GM12878 (cell line): Measurements from ENCODE around the gene FCER1G. TPM values are rescaled to one million over a fixed set of nuclear protein-coding genes. Genes with fewer than 3 reads are reported as not detected.

Source experiments
- ATAC-seq: fragments of 200-7000 bp; cut with Tn5 transposase; 3 replicates; pipeline ENCODE4 v1.9.1; 2020; ENCODE audit warnings: mild to moderate bottlenecking, moderate library complexity
- BruUV-seq: library from RNA; stranded (reverse); fragments of 400-500 nt; replicated peaks from 2 replicates; lab custom pipeline; 2021; lab: Mats Ljungman, UMichigan
- CTCF ChIA-PET: fragments of 300-600 bp; sonication (Branson Sonifier 250); formaldehyde crosslinking; extraction: SDS; loops from one replicate; lab custom pipeline; 2021; ENCODE audit warnings: inconsistent platforms; lab: Yijun Ruan, JAX
- POLR2A ChIA-PET: fragments of 350-600 bp; formaldehyde crosslinking; extraction: SDS; loops from one replicate; lab custom pipeline; 2021; ENCODE audit warnings: inconsistent platforms; lab: Charles Lee
- RAD21 ChIA-PET: fragments of 300-600 bp; sonication (Branson Sonifier 250); formaldehyde crosslinking; loops from one replicate; lab custom pipeline; 2023; ENCODE audit warnings: antibody characterized with exemption; ENCODE audit not compliant: unreplicated experiment; lab: Charles Lee
- SMC1A ChIA-PET: fragments of 300-600 bp; sonication (Branson Sonifier 250); formaldehyde crosslinking; loops from one replicate; lab custom pipeline; 2023; ENCODE audit not compliant: unreplicated experiment, uncharacterized antibody; lab: Charles Lee
- DNase-seq: peaks from one replicate; pipeline ENCODE4 v3.0.0-alpha.2; 2011; ENCODE audit warnings: low read depth, low spot score
- FAIRE-seq: peaks from 3 replicates; lab custom pipeline; 2011; peaks lifted over from hg19 to GRCh38; lab: Jason Lieb, UNC
- H2AFZ ChIP-seq: 2 replicates; pipeline ENCODE4 v1.6.0; 2011; ENCODE audit warnings: low read depth, low read length, control low read depth; ENCODE audit not compliant: control insufficient read depth
- H3K27ac ChIP-seq: 2 replicates; pipeline ENCODE4 v1.5.1; 2011; ENCODE audit warnings: control low read depth; ENCODE audit not compliant: control insufficient read depth, insufficient read depth
- H3K27me3 ChIP-seq, 2 experiments: replicated peaks in 1 of 2; 2 replicates each; pipeline versions ENCODE4 v1.6.0 to v1.6.1; 2011; ENCODE audit warnings: low read length in 1 of 2; ENCODE audit not compliant: control insufficient read depth in 2 of 2, insufficient read depth in 2 of 2
- H3K36me3 ChIP-seq, 2 experiments: 2 replicates each; pipeline ENCODE4 v1.5.1; 2011; ENCODE audit warnings: low read length in 1 of 2; ENCODE audit not compliant: control insufficient read depth in 2 of 2, insufficient read depth in 2 of 2
- H3K4me1 ChIP-seq: 2 replicates; pipeline ENCODE4 v1.6.1; 2011; ENCODE audit warnings: mild to moderate bottlenecking, low read length, moderate library complexity, mixed read lengths; ENCODE audit not compliant: control insufficient read depth, insufficient read depth
- H3K4me2 ChIP-seq: 2 replicates; pipeline ENCODE4 v1.6.0; 2011; ENCODE audit warnings: control low read depth; ENCODE audit not compliant: control insufficient read depth, insufficient read depth
- H3K4me3 ChIP-seq: fragments of 200-600 bp; sonication (generic); 2 replicates; pipeline ENCODE4 v1.5.1; 2016
- H3K79me2 ChIP-seq: 2 replicates; pipeline ENCODE4 v1.6.0; 2011; ENCODE audit warnings: low read length; ENCODE audit not compliant: control insufficient read depth, insufficient read depth
- H3K9ac ChIP-seq: 2 replicates; pipeline ENCODE4 v1.8.0; 2011; ENCODE audit warnings: low read length, control low read depth, mixed read lengths; ENCODE audit not compliant: control insufficient read depth, insufficient read depth
- H3K9me3 ChIP-seq: replicated peaks from 3 replicates; pipeline ENCODE4 v1.5.1; 2011; ENCODE audit warnings: mild to moderate bottlenecking, low read length; ENCODE audit not compliant: control insufficient read depth, insufficient read depth
- H4K20me1 ChIP-seq: 2 replicates; pipeline ENCODE4 v1.6.0; 2011; ENCODE audit not compliant: control insufficient read depth, insufficient read depth
- CHD4 ChIP-seq: fragments of 200-600 bp; sonication (generic); IDR thresholded peaks from 2 replicates; pipeline ENCODE4 v1.6.1; 2016; ENCODE audit warnings: mild to moderate bottlenecking
- IKZF2 ChIP-seq, 2 experiments: fragments of 450-650 bp; IDR thresholded peaks; 2 replicates each; pipeline ENCODE4 v1.6.1; 2017; ENCODE audit warnings: mild to moderate bottlenecking in 2 of 2, moderate library complexity in 2 of 2
- PML ChIP-seq: IDR thresholded peaks from 2 replicates; pipeline ENCODE4 v1.6.1; 2012; ENCODE audit warnings: low read length, inconsistent platforms
- RELA ChIP-seq: fragments of 450-650 bp; IDR thresholded peaks from 2 replicates; pipeline ENCODE4 v1.8.0; 2014; ENCODE audit warnings: borderline replicate concordance; ENCODE audit not compliant: partially characterized antibody
- WGBS: methylation state at CpG from one replicate; pipeline ENCODE4 v1.1.6; 2016; ENCODE audit warnings: low lambda C conversion rate; ENCODE audit not compliant: insufficient replicate concordance, insufficient coverage; ENCODE audit errors: missing lambda C conversion rate; 5-methylcytosine and 5-hydroxymethylcytosine counted together
- in situ Hi-C: fragments of 300-500 bp; cut with MboI; formaldehyde crosslinking; loops from 9 replicates; pipeline ENCODE4 v1.14.3; 2018; ENCODE audit warnings: mixed read lengths
- intact Hi-C: fragments of 100-400 bp; cut with micrococcal nuclease; formaldehyde crosslinking; loops from one replicate; pipeline ENCODE4 v1.14.2; 2022; ENCODE audit not compliant: unreplicated experiment
- polyA plus RNA-seq, 11 experiments: library from polyadenylated mRNA; depleted of rRNA in 4 of 11; unstranded in 6 of 11; stranded (reverse) in 5 of 11; fragments of >200 nt; fragmentation: Nextera tagmentation in 4 of 11; fragmentation: Illumina TruSeq in 1 of 11; extraction: Ambion mirVana in 4 of 11; extraction: Trizol in 1 of 11; gene quantifications; 1 replicate in 1 of 11; 2 replicates in 10 of 11; pipeline versions ENCODE4 v1.2.1 to v1.2.3, GENCODE V29; 2011 to 2016; ENCODE audit warnings: inconsistent platforms in 2 of 11, missing spikeins in 2 of 11, low read depth in 1 of 11
- total RNA-seq, 4 experiments: library from RNA; depleted of rRNA in 3 of 4; stranded (reverse); fragments of >200 nt in 3 of 4; fragmentation: Illumina TruSeq in 1 of 4; extraction: Trizol in 1 of 4; gene quantifications; 2 replicates each; pipeline versions ENCODE4 v1.2.1 to v1.2.3, GENCODE V29; 2013 to 2021
- TF ChIP-seq, protein P1 (sequence below): fragments of 450-650 bp; IDR thresholded peaks from 2 replicates; pipeline ENCODE4 v1.6.1; 2016; ENCODE audit warnings: mild to moderate bottlenecking
- TF ChIP-seq, protein P2 (sequence below): fragments of 450-650 bp; IDR thresholded peaks from 2 replicates; pipeline ENCODE4 v1.6.1; 2017; ENCODE audit warnings: mild to moderate bottlenecking, moderate library complexity
- TF ChIP-seq, protein P3 (sequence below): fragments of 450-650 bp; IDR thresholded peaks from 2 replicates; pipeline ENCODE4 v1.6.1; 2017; ENCODE audit warnings: mild to moderate bottlenecking
- TF ChIP-seq, protein P4 (sequence below): fragments of 450-650 bp; IDR thresholded peaks from 2 replicates; pipeline ENCODE4 v1.6.1; 2018; ENCODE audit warnings: borderline replicate concordance, mild to moderate bottlenecking; ENCODE audit not compliant: partially characterized antibody
- TF ChIP-seq, protein P5 (sequence below): fragments of 450-650 bp; IDR thresholded peaks from 2 replicates; pipeline ENCODE4 v1.6.1; 2017; ENCODE audit warnings: mild to moderate bottlenecking, low read depth, inconsistent platforms; ENCODE audit not compliant: poor library complexity, severe bottlenecking

FCER1G gene
- total and polyA plus RNA-seq, 10 of the 15 experiments (the other 5 are each of a cell fraction or from before 2014, with no cell fraction given) = 0.40 to 1.9 (median 0.89) TPM

DNA sequence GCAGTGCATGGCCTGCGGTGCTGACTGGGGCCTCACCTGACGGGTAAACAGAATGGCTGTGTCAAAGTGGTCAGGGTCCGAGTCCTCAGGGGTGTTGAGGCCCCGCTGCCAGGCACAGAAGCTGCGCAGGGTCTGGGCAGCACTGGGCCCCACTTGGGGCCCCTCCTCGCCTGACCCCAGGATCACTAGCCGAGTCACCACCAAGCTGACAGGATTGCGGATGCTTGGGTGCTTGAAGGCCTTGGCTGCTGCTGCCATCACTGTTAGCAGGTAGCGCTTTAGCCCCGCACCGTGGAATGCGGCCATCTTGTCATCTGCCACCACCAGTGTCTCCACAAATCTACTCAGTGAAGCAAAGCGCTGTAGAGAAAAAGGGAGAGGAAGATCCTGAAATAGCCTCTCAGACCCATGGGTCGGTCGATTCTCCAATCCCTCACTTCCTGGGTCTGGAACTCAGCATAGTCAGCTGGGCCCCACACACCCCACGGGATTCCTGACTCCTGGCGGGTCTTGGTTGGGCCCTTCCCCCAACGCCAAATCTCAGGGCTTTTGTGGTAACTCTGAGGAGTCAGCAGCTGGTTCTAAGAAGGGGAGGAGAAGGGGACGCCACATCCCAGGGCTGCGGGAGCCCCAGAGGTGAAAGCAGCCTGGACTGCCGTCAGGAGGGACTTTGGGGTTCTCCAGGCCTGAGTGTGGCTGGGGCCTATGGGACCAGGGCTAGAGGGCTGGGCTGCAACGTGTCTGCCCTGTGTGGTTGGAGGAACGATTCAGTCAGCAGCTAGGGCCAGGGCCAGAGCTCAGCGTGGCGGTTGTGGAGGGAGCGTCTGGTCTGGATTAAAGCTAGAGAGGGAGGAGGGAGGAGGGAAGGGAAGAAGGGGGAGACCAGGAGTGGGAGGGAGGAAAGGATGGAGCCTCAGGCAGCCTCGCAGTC lies 18.3 kb upstream of the FCER1G start:
- Histone ChIP-seq H3K4me2 (no peak overlapping the region), H3K27me3 (no peaks in the 10 kb centered on the region), H3K9me3 (no peaks in the 10 kb centered on the region), H3K4me3 (no peak overlapping the region), H3K36me3 (no peaks in the 10 kb centered on the region), H3K4me1 (peaks cover 30% of the 10 kb centered on the region), H4K20me1 (no peaks in the 10 kb centered on the region), H3K9ac (no peak overlapping the region), H2AFZ (no peak overlapping the region), H3K79me2 (0 out of 2 replicates have a peak, but pooled peaks cover under 1% of the 10 kb centered on the region), H3K27ac (no peak overlapping the region)
- ChIA-PET POLR2A (interaction anchor here (1.0 kb wide), 1 partner anchor 10 kb away, joined by 4 read pairs; no protein-coding TSS in a partner anchor), CTCF (interaction anchor here (6.0 kb wide), 1 partner anchor 15 kb away, joined by 69 read pairs; no protein-coding TSS in a partner anchor), SMC1A (no interaction called here), RAD21 (no interaction called here)
- in situ Hi-C loops = loop anchor here (10.0 kb wide), 1 partner anchor 548 kb away; the partner anchor contains the start of gene DUSP12
- no peak for DNase-seq
- no peak for FAIRE-seq
- ATAC-seq = no peak
- BruUV-seq = no TSS peak
- intact Hi-C loops = no loop called here
- 75% methylated on average over 27 of the region's 27 CpGs for WGBS
- TF ChIP-seq RELA (no peak), IKZF2 (IDR thresholded peaks at IDR 0.05) (no peak), PML (no peak), CHD4 (no peak)
- TF ChIP-seq, protein P1, sequence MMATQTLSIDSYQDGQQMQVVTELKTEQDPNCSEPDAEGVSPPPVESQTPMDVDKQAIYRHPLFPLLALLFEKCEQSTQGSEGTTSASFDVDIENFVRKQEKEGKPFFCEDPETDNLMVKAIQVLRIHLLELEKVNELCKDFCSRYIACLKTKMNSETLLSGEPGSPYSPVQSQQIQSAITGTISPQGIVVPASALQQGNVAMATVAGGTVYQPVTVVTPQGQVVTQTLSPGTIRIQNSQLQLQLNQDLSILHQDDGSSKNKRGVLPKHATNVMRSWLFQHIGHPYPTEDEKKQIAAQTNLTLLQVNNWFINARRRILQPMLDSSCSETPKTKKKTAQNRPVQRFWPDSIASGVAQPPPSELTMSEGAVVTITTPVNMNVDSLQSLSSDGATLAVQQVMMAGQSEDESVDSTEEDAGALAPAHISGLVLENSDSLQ = no peak
- TF ChIP-seq, protein P2, sequence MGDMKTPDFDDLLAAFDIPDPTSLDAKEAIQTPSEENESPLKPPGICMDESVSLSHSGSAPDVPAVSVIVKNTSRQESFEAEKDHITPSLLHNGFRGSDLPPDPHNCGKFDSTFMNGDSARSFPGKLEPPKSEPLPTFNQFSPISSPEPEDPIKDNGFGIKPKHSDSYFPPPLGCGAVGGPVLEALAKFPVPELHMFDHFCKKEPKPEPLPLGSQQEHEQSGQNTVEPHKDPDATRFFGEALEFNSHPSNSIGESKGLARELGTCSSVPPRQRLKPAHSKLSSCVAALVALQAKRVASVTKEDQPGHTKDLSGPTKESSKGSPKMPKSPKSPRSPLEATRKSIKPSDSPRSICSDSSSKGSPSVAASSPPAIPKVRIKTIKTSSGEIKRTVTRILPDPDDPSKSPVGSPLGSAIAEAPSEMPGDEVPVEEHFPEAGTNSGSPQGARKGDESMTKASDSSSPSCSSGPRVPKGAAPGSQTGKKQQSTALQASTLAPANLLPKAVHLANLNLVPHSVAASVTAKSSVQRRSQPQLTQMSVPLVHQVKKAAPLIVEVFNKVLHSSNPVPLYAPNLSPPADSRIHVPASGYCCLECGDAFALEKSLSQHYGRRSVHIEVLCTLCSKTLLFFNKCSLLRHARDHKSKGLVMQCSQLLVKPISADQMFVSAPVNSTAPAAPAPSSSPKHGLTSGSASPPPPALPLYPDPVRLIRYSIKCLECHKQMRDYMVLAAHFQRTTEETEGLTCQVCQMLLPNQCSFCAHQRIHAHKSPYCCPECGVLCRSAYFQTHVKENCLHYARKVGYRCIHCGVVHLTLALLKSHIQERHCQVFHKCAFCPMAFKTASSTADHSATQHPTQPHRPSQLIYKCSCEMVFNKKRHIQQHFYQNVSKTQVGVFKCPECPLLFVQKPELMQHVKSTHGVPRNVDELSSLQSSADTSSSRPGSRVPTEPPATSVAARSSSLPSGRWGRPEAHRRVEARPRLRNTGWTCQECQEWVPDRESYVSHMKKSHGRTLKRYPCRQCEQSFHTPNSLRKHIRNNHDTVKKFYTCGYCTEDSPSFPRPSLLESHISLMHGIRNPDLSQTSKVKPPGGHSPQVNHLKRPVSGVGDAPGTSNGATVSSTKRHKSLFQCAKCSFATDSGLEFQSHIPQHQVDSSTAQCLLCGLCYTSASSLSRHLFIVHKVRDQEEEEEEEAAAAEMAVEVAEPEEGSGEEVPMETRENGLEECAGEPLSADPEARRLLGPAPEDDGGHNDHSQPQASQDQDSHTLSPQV = no peak
- TF ChIP-seq, protein P3, sequence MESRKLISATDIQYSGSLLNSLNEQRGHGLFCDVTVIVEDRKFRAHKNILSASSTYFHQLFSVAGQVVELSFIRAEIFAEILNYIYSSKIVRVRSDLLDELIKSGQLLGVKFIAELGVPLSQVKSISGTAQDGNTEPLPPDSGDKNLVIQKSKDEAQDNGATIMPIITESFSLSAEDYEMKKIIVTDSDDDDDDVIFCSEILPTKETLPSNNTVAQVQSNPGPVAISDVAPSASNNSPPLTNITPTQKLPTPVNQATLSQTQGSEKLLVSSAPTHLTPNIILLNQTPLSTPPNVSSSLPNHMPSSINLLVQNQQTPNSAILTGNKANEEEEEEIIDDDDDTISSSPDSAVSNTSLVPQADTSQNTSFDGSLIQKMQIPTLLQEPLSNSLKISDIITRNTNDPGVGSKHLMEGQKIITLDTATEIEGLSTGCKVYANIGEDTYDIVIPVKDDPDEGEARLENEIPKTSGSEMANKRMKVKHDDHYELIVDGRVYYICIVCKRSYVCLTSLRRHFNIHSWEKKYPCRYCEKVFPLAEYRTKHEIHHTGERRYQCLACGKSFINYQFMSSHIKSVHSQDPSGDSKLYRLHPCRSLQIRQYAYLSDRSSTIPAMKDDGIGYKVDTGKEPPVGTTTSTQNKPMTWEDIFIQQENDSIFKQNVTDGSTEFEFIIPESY = no peak
- TF ChIP-seq, protein P4, sequence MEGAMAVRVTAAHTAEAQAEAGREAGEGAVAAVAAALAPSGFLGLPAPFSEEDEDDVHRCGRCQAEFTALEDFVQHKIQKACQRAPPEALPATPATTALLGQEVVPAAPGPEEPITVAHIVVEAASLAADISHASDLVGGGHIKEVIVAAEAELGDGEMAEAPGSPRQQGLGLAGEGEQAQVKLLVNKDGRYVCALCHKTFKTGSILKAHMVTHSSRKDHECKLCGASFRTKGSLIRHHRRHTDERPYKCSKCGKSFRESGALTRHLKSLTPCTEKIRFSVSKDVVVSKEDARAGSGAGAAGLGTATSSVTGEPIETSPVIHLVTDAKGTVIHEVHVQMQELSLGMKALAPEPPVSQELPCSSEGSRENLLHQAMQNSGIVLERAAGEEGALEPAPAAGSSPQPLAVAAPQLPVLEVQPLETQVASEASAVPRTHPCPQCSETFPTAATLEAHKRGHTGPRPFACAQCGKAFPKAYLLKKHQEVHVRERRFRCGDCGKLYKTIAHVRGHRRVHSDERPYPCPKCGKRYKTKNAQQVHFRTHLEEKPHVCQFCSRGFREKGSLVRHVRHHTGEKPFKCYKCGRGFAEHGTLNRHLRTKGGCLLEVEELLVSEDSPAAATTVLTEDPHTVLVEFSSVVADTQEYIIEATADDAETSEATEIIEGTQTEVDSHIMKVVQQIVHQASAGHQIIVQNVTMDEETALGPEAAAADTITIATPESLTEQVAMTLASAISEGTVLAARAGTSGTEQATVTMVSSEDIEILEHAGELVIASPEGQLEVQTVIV = no peak
- TF ChIP-seq, protein P5, sequence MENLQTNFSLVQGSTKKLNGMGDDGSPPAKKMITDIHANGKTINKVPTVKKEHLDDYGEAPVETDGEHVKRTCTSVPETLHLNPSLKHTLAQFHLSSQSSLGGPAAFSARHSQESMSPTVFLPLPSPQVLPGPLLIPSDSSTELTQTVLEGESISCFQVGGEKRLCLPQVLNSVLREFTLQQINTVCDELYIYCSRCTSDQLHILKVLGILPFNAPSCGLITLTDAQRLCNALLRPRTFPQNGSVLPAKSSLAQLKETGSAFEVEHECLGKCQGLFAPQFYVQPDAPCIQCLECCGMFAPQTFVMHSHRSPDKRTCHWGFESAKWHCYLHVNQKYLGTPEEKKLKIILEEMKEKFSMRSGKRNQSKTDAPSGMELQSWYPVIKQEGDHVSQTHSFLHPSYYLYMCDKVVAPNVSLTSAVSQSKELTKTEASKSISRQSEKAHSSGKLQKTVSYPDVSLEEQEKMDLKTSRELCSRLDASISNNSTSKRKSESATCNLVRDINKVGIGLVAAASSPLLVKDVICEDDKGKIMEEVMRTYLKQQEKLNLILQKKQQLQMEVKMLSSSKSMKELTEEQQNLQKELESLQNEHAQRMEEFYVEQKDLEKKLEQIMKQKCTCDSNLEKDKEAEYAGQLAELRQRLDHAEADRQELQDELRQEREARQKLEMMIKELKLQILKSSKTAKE = no peak
